Heart right ventricle (tissue), 16 donors: ENCODE measurements around the gene SEMA5A. TPM values are rescaled to one million over a fixed set of nuclear protein-coding genes. Genes with fewer than 3 reads are reported as not detected.

Experiments used
- ATAC-seq, 8 donors: fragments of 200-7000 bp; cut with Tn5 transposase; one replicate each; pipeline ENCODE4 v1.9.1; 2020; ENCODE audit warnings: mild to moderate bottlenecking in 8 of 8, moderate library complexity in 8 of 8, moderate number of reproducible peaks in 1 of 8
- DNase-seq, 2 donors: peaks; one replicate each; pipeline ENCODE4 v3.0.0-alpha.2; 2020
- H3K27ac ChIP-seq, 10 donors: fragments of 200-600 bp; sonication (generic) in 2 of 10; one replicate each; pipeline versions ENCODE4 v1.5.0 to v1.8.0; 2020 to 2022; ENCODE audit warnings: mild to moderate bottlenecking in 3 of 10
- H3K27me3 ChIP-seq, 7 donors: fragments of 200-600 bp; one replicate each; pipeline ENCODE4 v1.8.0; 2021 to 2022; ENCODE audit warnings: mild to moderate bottlenecking in 2 of 7
- H3K36me3 ChIP-seq, 9 donors: fragments of 200-600 bp; sonication (generic) in 1 of 9; one replicate each; pipeline versions ENCODE4 v1.5.0 to v1.8.0; 2020 to 2022; ENCODE audit warnings: mild to moderate bottlenecking in 2 of 9
- H3K4me1 ChIP-seq, 9 donors: fragments of 200-600 bp; sonication (generic) in 1 of 9; one replicate each; pipeline versions ENCODE4 v1.5.0 to v1.8.0; 2020 to 2022; ENCODE audit warnings: mild to moderate bottlenecking in 4 of 9
- H3K4me3 ChIP-seq, 10 donors: fragments of 200-600 bp; sonication (generic) in 2 of 10; one replicate each; pipeline versions ENCODE4 v1.5.0 to v1.8.0; 2020 to 2022; ENCODE audit warnings: mild to moderate bottlenecking in 7 of 10, moderate library complexity in 2 of 10
- H3K9me3 ChIP-seq, 11 donors: fragments of 200-600 bp in 10 of 11; sonication (generic) in 2 of 11; one replicate each; pipeline versions ENCODE4 v1.5.0 to v1.8.0; 2013 to 2022; ENCODE audit warnings: mild to moderate bottlenecking in 2 of 11, control low read depth in 1 of 11, moderate library complexity in 1 of 11
- CTCF ChIP-seq, 9 donors: fragments of 200-600 bp; sonication (generic) in 2 of 9; IDR thresholded peaks; one replicate each; pipeline versions ENCODE4 v1.5.0 to v1.8.0; 2021 to 2022; ENCODE audit warnings: antibody characterized with exemption in 9 of 9, mild to moderate bottlenecking in 5 of 9, moderate library complexity in 1 of 9
- WGBS, 2 donors: extraction: QIAGEN DNeasy Blood & Tissue Kit; methylation state at CpG; one replicate each; pipeline ENCODE4 v1.1.7; 2013; ENCODE audit warnings: inconsistent platforms in 1 of 2; 5-methylcytosine and 5-hydroxymethylcytosine counted together
- intact Hi-C, 10 donors: fragments of 100-400 bp; cut with DNase I; formaldehyde crosslinking; loops; one replicate each; pipeline versions ENCODE4 v1.11.1 to v1.14.2; 2022
- polyA plus RNA-seq, 2 donors: library from polyadenylated mRNA; stranded (reverse); fragments of 200-250 nt; gene quantifications; one replicate each; pipeline ENCODE4 v1.2.3, GENCODE V29; 2013
- total RNA-seq, 10 donors: library from RNA; stranded (reverse); fragmentation: NEBNext Ultra II Directional in 3 of 10; extraction: Animal tissue kit (Norgen Biotek cat#: 25700) in 3 of 10; gene quantifications; one replicate each; pipeline versions ENCODE4 v1.2.1 to v1.2.4, GENCODE V29; 2021 to 2023
- donor health status: Arrhythmogenic right ventricular cardiomyopathy.
- donor health status: ischemic (EF 13 %, LVEDD 7.1; RV severe dilation, severe dysfunction).
- donor health status: healthy with polysubstance abuse.
- donor health status: DM: no; HTN: yes; CAD: no.
- donor health status: DM: no; HTN: no; CAD: no.
- donor health status: ischemic (EF 25% LVEDD 6.9; RV normal size, moderate dysfunction).
- donor health status: ischemic (EF 25% LVEDD 5.7; RV mildly dilated, moderate dysfunction).
- donor health status: healthy.
- donor health status: DM: yes; HTN: yes; CAD: no.
- donor health status: Ischemic cardiomyopathy.
- donor health status: ischemic (EF 35%, LVEDD 5.7; RV mildly dilated, moderate dysfunction).
- donor health status: nonischemic (EF 11% LVEDD 7.7; RV severe dilation, severe dysfunction).
- donor health status: DM: yes; HTN: yes; CAD: no.
- donor health status: PGD.
- donor health status: ischemic (EF 29% LVEDD 5.4; RV normal size, mild dysfunction).
- donor health status: nonischemic (EF 23%, LVEDD 6.1; RV moderate dilation, normal function).

SEMA5A gene
- total and polyA plus RNA-seq, 12 donors: 1.9 to 71.5 (median 48.0) TPM

DNA sequence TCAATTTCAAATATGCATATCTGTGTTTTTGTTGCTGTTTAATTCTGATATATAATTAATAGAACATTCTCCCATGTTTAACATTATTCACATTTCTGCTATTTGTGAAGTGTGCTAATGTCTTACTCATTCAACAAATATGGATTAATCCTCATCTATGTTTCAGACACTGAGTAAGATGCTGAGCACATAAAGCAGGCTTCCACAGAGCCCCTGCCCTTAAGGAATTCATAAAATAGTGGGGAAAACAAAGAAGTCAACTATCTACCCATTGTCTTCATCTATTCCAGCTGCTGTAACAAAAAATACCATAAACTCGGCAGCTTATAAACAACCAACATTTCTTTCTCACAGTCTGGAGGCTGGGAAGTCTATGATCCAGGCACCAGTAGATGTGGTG is 333.3 kb downstream of the SEMA5A start:
- no peaks in the 10 kb centered on the region for H3K9me3 ChIP-seq
- no peaks in the 10 kb centered on the region for H3K27me3 ChIP-seq
- no peak for ATAC-seq
- WGBS, 2 donors: 48 to 89% methylated on average over 1 of the region's 1 CpG
- H3K36me3 ChIP-seq: peaks cover 0 to 11% (median 0%) of the 10 kb centered on the region in 9 donors
- intact Hi-C loops: loop anchor here in 1 of 10 donors (5.0 kb wide), 1 partner anchor 1285 kb away; no protein-coding TSS in a partner anchor
- H3K27ac ChIP-seq: no peak overlapping the region
- TF ChIP-seq CTCF (IDR thresholded peaks at IDR 0.05): no peak
- no peaks in the 10 kb centered on the region for H3K4me1 ChIP-seq
- DNase-seq: no peak
- no peak overlapping the region for H3K4me3 ChIP-seq

- no peaks in the 10 kb centered on the region for H3K27me3 ChIP-seq
- no peaks in the 10 kb centered on the region for H3K9me3 ChIP-seq
- WGBS, 2 donors: 76 to 78% methylated on average over 3 of the region's 3 CpGs
- ATAC-seq (no peak), DNase-seq (no peak)
- TF ChIP-seq CTCF (IDR thresholded peaks at IDR 0.05): no peak
- H3K27ac ChIP-seq: no peak overlapping the region
- intact Hi-C loops: loop anchor here in 4 of 10 donors (5.0 to 10.0 kb wide), 5 partner anchors 453 to 1285 kb away; no protein-coding TSS in a partner anchor
- no peaks in the 10 kb centered on the region for H3K4me1 ChIP-seq
- H3K36me3 ChIP-seq: peaks cover 0 to 4% (median 0%) of the 10 kb centered on the region in 9 donors
- no peak overlapping the region for H3K4me3 ChIP-seq
Observed at GRCh38 chr5:9209846-9210492, 335.9 kb downstream of the SEMA5A start.

GRCh38 chr5:9207817-9208418 is 338.0 kb downstream of the SEMA5A start:
- H3K36me3 ChIP-seq: no peaks in the 10 kb centered on the region
- DNase-seq: no peak
- peaks cover 0 to 4% (median 0%) of the 10 kb centered on the region in 9 donors for H3K4me1 ChIP-seq
- H3K27me3 ChIP-seq: no peaks in the 10 kb centered on the region
- H3K9me3 ChIP-seq: no peaks in the 10 kb centered on the region
- no peak overlapping the region for H3K4me3 ChIP-seq
- ATAC-seq: no peak
- peak in 8 of 9 donors; percentile 22 to 60 (median 44) for TF ChIP-seq CTCF (IDR thresholded peaks at IDR 0.05)
- WGBS, 2 donors: 48 to 58% methylated on average over 5 of the region's 5 CpGs
- H3K27ac ChIP-seq: no peak overlapping the region
- intact Hi-C loops: loop anchor here in 4 of 10 donors (5.0 to 10.0 kb wide), 4 partner anchors 451 to 1283 kb away; no protein-coding TSS in a partner anchor

- H3K4me1 ChIP-seq: peaks cover 0 to 4% (median 0%) of the 10 kb centered on the region in 9 donors
- ATAC-seq: no peak
- H3K27ac ChIP-seq: no peak overlapping the region
- intact Hi-C loops: loop anchor here in 3 of 10 donors (10.0 kb wide), 3 partner anchors 448 to 1278 kb away; no protein-coding TSS in a partner anchor
- no peak for DNase-seq
- no peak overlapping the region for H3K4me3 ChIP-seq
- no peaks in the 10 kb centered on the region for H3K27me3 ChIP-seq
- no peak for TF ChIP-seq CTCF (IDR thresholded peaks at IDR 0.05)
- WGBS, 2 donors: 84 to 88% methylated on average over 2 of the region's 2 CpGs
- no peaks in the 10 kb centered on the region for H3K9me3 ChIP-seq
- peaks cover 0 to 7% (median 0%) of the 10 kb centered on the region in 9 donors for H3K36me3 ChIP-seq
Observed at GRCh38 chr5:9202636-9203035, 343.2 kb downstream of the SEMA5A start.
